Measurements from ENCODE around the gene COL6A2.
"Not testable (repeated sequence)": the region's sequence is repeated elsewhere in the genome, so short reads cannot be mapped to it uniquely, and the experiment has no call there.

The COL6A2 gene

GRCh38 chr21:46176443-46177129 lies 78.7 kb downstream of the COL6A2 start:
- not testable (repeated sequence) for DNase-seq (ENCODE audit: low spot score)

GRCh38 chr21:46178961-46179360 lies 81.0 kb downstream of the COL6A2 start:
- DNase-seq (ENCODE audit: low spot score): no peak

Measured in GM03348 (cell line).